CD4-positive, alpha-beta T cell treated with Interleukin-10 for 1 hour (primary cell): Measurements from ENCODE around the gene ECD.
"Not testable (repeated sequence)": the region's sequence is repeated elsewhere in the genome, so short reads cannot be mapped to it uniquely, and the experiment has no call there.

Source experiments
- DNase-seq: peaks from one replicate; pipeline ENCODE4 v3.0.0-alpha.2; 2020

The ECD gene

GRCh38 chr10:73156054-73156453 lies 11.8 kb downstream of the ECD start:
- no peak for DNase-seq

DNA sequence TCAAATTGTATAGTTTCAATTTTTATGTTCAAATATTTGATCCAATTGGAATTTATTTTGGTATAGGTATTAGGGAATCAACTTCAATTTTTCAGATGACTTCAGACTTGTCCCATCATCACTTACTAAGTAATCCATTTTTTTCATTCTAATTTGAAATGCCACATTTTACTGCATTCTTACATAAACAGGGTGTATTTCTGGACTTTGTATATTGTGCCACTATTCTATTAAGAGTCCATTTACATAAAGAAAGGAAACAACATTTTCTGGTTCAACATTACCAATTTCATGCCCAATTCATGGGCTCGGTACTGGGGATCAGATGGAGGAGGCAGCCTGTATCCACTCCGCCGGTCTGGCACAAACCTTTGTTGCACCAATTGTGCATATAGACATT lies 15.8 kb downstream of the ECD start:
- DNase-seq = no peak

- DNase-seq = not testable (repeated sequence)
Observed at GRCh38 chr10:73150633-73151413, 17.0 kb downstream of the ECD start.

GRCh38 chr10:73141603-73142002 lies 26.2 kb downstream of the ECD start:
- DNase-seq = no peak

GRCh38 chr10:73139251-73139650 lies 28.6 kb downstream of the ECD start:
- DNase-seq = no peak

- DNase-seq = no peak
Observed at GRCh38 chr10:73136627-73137026, 31.2 kb downstream of the ECD start.

DNA sequence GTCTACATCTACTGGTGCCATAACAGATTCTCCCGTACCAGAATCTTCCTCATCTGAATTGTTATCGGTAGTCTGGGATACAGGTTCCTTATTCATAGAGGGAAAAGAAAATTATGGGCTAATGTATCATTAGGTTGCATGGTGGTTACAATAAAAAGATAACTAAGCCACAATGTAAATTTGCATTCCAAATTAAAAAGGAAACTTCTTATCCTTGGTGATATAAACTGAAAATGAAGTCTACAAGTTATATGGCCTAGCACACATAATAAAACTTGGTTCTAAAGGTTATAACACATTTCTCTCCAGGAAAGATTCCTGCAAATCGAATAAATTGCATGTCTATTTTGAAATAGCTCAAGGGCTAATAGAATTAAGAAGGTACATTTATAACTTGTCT lies 33.1 kb downstream of the ECD start:
- no peak for DNase-seq

DNA sequence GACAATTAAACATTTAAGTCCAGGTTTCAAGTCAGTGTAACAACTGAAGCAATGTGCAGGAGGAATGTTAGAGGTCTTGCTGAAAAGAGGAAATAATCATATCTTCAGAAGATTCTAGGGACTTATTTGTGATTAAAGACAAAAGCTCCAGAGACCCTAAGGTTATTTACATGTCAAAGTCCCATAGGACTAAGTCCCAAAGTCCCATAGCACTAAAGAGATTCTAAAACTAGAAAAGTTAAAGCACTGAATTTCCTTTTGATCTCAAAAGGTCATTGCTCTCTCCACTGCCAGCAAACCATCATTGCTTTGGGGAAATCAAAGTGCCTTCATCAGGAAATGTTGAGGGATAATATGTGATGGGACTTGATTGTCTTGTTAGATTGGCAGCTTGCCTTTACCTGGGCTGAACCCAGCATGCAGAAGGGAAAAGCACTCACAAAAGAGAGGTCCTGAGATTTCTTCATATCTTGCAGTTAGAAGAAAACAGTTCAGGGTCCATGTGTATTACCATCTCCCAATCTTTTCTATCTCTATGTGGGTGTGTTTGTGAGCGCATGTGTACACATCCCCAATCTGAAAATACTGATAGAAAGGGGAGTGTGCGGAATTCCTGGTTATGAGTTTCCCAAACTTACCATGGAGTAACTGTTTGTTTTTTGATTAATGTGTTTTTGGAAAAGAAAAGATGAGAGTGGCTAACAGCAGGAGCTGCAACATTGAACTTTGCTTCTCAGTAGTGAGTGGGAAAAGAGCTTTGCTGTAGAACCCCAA lies 35.7 kb downstream of the ECD start:
- DNase-seq = no peak

GRCh38 chr10:73131301-73131700 lies 36.5 kb downstream of the ECD start:
- DNase-seq = no peak

- no peak for DNase-seq
Observed at GRCh38 chr10:73126343-73126742, 41.5 kb downstream of the ECD start.

GRCh38 chr10:73119952-73120351 lies 47.9 kb downstream of the ECD start:
- no peak for DNase-seq

- no peak for DNase-seq
Observed at GRCh38 chr10:73119457-73119856, 48.4 kb downstream of the ECD start.

- no peak for DNase-seq
Observed at GRCh38 chr10:73117976-73118743, 49.6 kb downstream of the ECD start.

- no peak for DNase-seq
Observed at GRCh38 chr10:73116017-73116416, 51.8 kb downstream of the ECD start.

GRCh38 chr10:73113551-73113950 lies 54.3 kb downstream of the ECD start:
- no peak for DNase-seq

- not testable (repeated sequence) for DNase-seq
Observed at GRCh38 chr10:73112032-73112431, 55.8 kb downstream of the ECD start.

GRCh38 chr10:73110345-73110849 lies 57.4 kb downstream of the ECD start, which contains the start of gene NUDT13:
TSS of gene NUDT13 (plus strand) at chr10:73110455. CDS start at chr10:73114366, 3,911 bp downstream.
- peak; percentile 76 for DNase-seq

GRCh38 chr10:73109248-73109652 lies 58.6 kb downstream of the ECD start:
- not testable (repeated sequence) for DNase-seq

DNA sequence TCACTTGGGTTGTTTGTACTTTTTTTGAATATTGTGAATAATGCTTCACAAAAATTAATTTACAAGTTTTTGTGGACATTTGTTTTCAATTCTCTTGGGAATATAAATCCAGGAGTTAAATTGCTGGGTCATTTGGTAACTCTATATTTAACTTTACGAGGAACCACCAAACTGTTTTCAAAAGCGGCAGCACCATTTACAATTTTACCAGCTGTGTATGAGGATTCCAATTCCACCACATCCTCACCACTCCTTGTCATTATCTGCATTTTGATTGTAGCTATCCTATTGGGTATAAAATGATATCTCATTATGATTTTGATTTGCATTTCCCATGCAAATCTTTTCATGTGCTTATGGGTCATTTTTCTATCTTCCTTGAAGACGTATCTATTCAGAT lies 61.5 kb downstream of the ECD start:
- no peak for DNase-seq

DNA sequence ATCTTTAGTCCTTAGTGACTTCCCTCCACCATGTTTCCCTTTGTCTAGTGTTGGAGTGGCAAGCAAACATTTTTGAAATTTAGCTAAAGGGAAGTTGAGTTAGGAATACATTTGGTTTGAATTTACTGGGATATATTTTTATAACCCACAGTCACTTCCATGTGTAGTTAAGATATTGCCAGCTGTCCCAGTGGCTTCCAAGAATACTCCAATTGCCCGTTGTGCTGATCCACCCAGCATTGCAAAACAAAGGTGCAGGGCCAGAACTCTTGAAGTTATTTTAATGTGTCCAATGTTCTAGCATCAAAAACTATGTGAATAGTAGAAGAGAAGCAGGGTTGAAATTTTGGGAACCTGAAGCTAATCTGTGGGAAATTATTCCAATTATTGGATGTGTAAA lies 68.7 kb downstream of the ECD start:
- no peak for DNase-seq

DNA sequence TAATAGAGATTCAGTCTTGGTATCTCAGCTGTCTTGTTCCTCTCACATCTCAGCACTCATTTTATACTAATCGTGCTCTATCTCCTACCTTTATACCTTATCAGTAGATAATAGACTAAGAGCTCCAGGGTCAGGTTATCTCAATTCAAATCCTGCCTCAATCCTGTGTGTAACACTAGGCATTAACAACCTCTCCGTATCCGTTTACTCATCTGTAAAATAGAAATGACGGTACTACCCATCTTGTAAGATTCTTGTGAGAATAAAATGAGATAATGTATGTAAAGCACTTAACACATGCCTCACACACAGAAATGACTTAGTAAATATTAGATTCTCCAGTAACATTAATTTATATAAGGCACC lies 70.5 kb downstream of the ECD start:
- DNase-seq = no peak

GRCh38 chr10:73096449-73097304 lies 71.1 kb downstream of the ECD start, which contains the start of gene P4HA1:
TSS of gene P4HA1 (minus strand) at chr10:73096866. CDS start at chr10:73074883, 21,983 bp downstream.
- peak; percentile 99 for DNase-seq
